H1 (cell line): ENCODE data around the gene RBCK1. TPM values are rescaled to one million over a fixed set of nuclear protein-coding genes. Genes with fewer than 3 reads are reported as not detected.

Experiments used
- CTCF ChIA-PET: fragments of 300-600 bp; sonication (Branson Sonifier 250); formaldehyde crosslinking; loops from one replicate; lab custom pipeline; 2021; ENCODE audit not compliant: partially characterized antibody; lab: Charles Lee
- POLR2A ChIA-PET: fragments of 300-600 bp; sonication (Branson Sonifier 250); formaldehyde crosslinking; loops from one replicate; lab custom pipeline; 2021; ENCODE audit warnings: inconsistent platforms; ENCODE audit not compliant: partially characterized antibody; lab: Charles Lee
- DNase-seq, 2 experiments: peaks; one replicate each; pipeline versions ENCODE4 v3.0.0 to v3.0.0-alpha.2; 2010 to 2022; ENCODE audit warnings: low spot score in 2 of 2, low read depth in 1 of 2, mixed read lengths in 1 of 2
- FAIRE-seq: peaks from 2 replicates; lab custom pipeline; 2011; peaks lifted over from hg19 to GRCh38; lab: Jason Lieb, UNC
- H2AFZ ChIP-seq: 2 replicates; pipeline ENCODE4 v1.8.1; 2012; ENCODE audit warnings: low read length, inconsistent platforms
- H2AK5ac ChIP-seq: 2 replicates; pipeline ENCODE4 v1.6.1; 2013; ENCODE audit warnings: low read depth, low read length
- H2BK120ac ChIP-seq: replicated peaks from 2 replicates; pipeline ENCODE3; 2013; ENCODE audit warnings: low read depth, low read length, inconsistent platforms
- H2BK12ac ChIP-seq: 2 replicates; pipeline ENCODE4 v1.6.1; 2013; ENCODE audit warnings: low read depth, low read length
- H2BK15ac ChIP-seq: 2 replicates; pipeline ENCODE4 v1.6.1; 2013; ENCODE audit warnings: low read length
- H2BK20ac ChIP-seq: 2 replicates; pipeline ENCODE4 v1.6.1; 2013; ENCODE audit warnings: low read length
- H2BK5ac ChIP-seq: 2 replicates; pipeline ENCODE4 v1.6.1; 2013; ENCODE audit warnings: low read depth, low read length
- H3K14ac ChIP-seq: 2 replicates; pipeline ENCODE4 v1.6.1; 2013; ENCODE audit warnings: inconsistent platforms; ENCODE audit not compliant: insufficient read length
- H3K18ac ChIP-seq: 2 replicates; pipeline ENCODE4 v1.6.1; 2013; ENCODE audit warnings: low read length; ENCODE audit errors: extremely low read depth
- H3K23ac ChIP-seq: 2 replicates; pipeline ENCODE4 v1.6.1; 2013; ENCODE audit warnings: inconsistent platforms; ENCODE audit not compliant: insufficient read length
- H3K23me2 ChIP-seq: 2 replicates; pipeline ENCODE4 v1.6.1; 2013; ENCODE audit warnings: low read depth, low read length
- H3K27ac ChIP-seq: 2 replicates; pipeline ENCODE4 v1.6.1; 2011; ENCODE audit warnings: low read depth, low read length, inconsistent platforms
- H3K27me3 ChIP-seq, 4 experiments: replicated peaks in 1 of 4; 1 replicate in 1 of 4; 2 replicates in 3 of 4; pipeline versions ENCODE4 v1.6.1 to v1.8.1; 2011 to 2013; ENCODE audit warnings: low read length in 3 of 4, mild to moderate bottlenecking in 3 of 4, inconsistent platforms in 2 of 4, mixed read lengths in 2 of 4, moderate library complexity in 1 of 4; ENCODE audit not compliant: control insufficient read depth in 3 of 4, insufficient read depth in 3 of 4; ENCODE audit errors: extremely low read depth in 1 of 4
- H3K36me3 ChIP-seq, 4 experiments: 2 replicates each; pipeline versions ENCODE4 v1.6.1 to v1.8.1; 2011 to 2013; ENCODE audit warnings: mild to moderate bottlenecking in 4 of 4, low read length in 3 of 4, moderate library complexity in 2 of 4, control low read depth in 1 of 4, inconsistent platforms in 1 of 4; ENCODE audit not compliant: insufficient read depth in 4 of 4, control insufficient read depth in 2 of 4
- H3K4ac ChIP-seq: replicated peaks from 2 replicates; pipeline ENCODE3; 2013; ENCODE audit warnings: low read length, low read depth, mixed read lengths, inconsistent platforms; ENCODE audit not compliant: insufficient read length
- H3K4me1 ChIP-seq, 4 experiments: replicated peaks in 1 of 4; 1 replicate in 1 of 4; 2 replicates in 3 of 4; pipeline versions ENCODE4 v1.6.1 to v1.8.1; 2011 to 2013; ENCODE audit warnings: low read length in 3 of 4, inconsistent platforms in 2 of 4, mixed read lengths in 1 of 4; ENCODE audit not compliant: insufficient read depth in 4 of 4, control insufficient read depth in 3 of 4
- H3K4me2 ChIP-seq, 2 experiments: 2 replicates each; pipeline versions ENCODE4 v1.6.1 to v1.8.1; 2011 to 2013; ENCODE audit warnings: low read depth in 2 of 2, low read length in 2 of 2, control low read depth in 1 of 2, inconsistent platforms in 1 of 2, mild to moderate bottlenecking in 1 of 2; ENCODE audit not compliant: insufficient read depth in 1 of 2
- H3K4me3 ChIP-seq, 4 experiments: fragments of 200-600, 300-600 bp in 1 of 4; sonication (generic), shearing (Covaris generic), sonication (Bioruptor Twin) in 1 of 4; 2 replicates each; pipeline versions ENCODE4 v1.5.1 to v1.8.1; 2011 to 2016; ENCODE audit warnings: low read length in 4 of 4, low read depth in 3 of 4, control low read depth in 2 of 4, inconsistent platforms in 2 of 4, mild to moderate bottlenecking in 2 of 4, mixed read lengths in 1 of 4, moderate library complexity in 1 of 4; ENCODE audit not compliant: insufficient read depth in 2 of 4; ENCODE audit errors: extremely low read depth in 1 of 4
- H3K56ac ChIP-seq: replicated peaks from 2 replicates; pipeline ENCODE3; 2013; ENCODE audit warnings: low read depth, mild to moderate bottlenecking, mixed read lengths, low read length, inconsistent platforms; ENCODE audit not compliant: insufficient read length
- H3K79me1 ChIP-seq: 2 replicates; pipeline ENCODE4 v1.6.1; 2013; ENCODE audit warnings: low read depth, low read length, control low read depth
- H3K79me2 ChIP-seq, 2 experiments: 2 replicates each; pipeline versions ENCODE4 v1.6.1 to v1.8.1; 2012 to 2013; ENCODE audit warnings: low read length in 2 of 2, mild to moderate bottlenecking in 2 of 2, inconsistent platforms in 1 of 2; ENCODE audit not compliant: insufficient read depth in 2 of 2, control insufficient read depth in 1 of 2
- H3K9ac ChIP-seq, 4 experiments: replicated peaks in 1 of 4; 1 replicate in 1 of 4; 2 replicates in 3 of 4; pipeline versions ENCODE4 v1.6.1 to v1.8.1; 2011 to 2013; ENCODE audit warnings: low read depth in 3 of 4, low read length in 3 of 4, control low read depth in 2 of 4, mild to moderate bottlenecking in 2 of 4, moderate library complexity in 2 of 4, inconsistent platforms in 1 of 4; ENCODE audit errors: extremely low read depth in 1 of 4
- H3K9me3 ChIP-seq, 2 experiments: 2 replicates each; pipeline versions ENCODE4 v1.6.1 to v1.8.1; 2012 to 2013; ENCODE audit warnings: mild to moderate bottlenecking in 2 of 2, moderate library complexity in 2 of 2, control low read depth in 1 of 2, inconsistent platforms in 1 of 2, low read depth in 1 of 2, low read length in 1 of 2, mixed read lengths in 1 of 2; ENCODE audit not compliant: insufficient read depth in 2 of 2
- H4K20me1 ChIP-seq, 2 experiments: replicated peaks in 1 of 2; 2 replicates each; pipeline versions ENCODE3 to v1.8.1; 2011 to 2013; ENCODE audit warnings: inconsistent platforms in 2 of 2, low read length in 2 of 2, mild to moderate bottlenecking in 1 of 2; ENCODE audit not compliant: insufficient read depth in 2 of 2, control insufficient read depth in 1 of 2
- H4K5ac ChIP-seq: 2 replicates; pipeline ENCODE4 v1.6.1; 2013; ENCODE audit warnings: low read length, low read depth, mixed read lengths, inconsistent platforms; ENCODE audit not compliant: insufficient read length
- H4K8ac ChIP-seq: 2 replicates; pipeline ENCODE4 v1.8.0; 2013; ENCODE audit warnings: mild to moderate bottlenecking, moderate library complexity, low read length, inconsistent platforms; ENCODE audit not compliant: insufficient read depth; ENCODE audit errors: extremely low read depth
- H4K91ac ChIP-seq: replicated peaks from 2 replicates; pipeline ENCODE3; 2013; ENCODE audit warnings: low read length, mixed read lengths, inconsistent platforms; ENCODE audit not compliant: insufficient read length
- BACH1 ChIP-seq: IDR thresholded peaks from 2 replicates; pipeline ENCODE4 v1.6.1; 2012; ENCODE audit warnings: low read length, improper control_type of control experiment
- CEBPB ChIP-seq: IDR thresholded peaks from 2 replicates; pipeline ENCODE4 v1.6.1; 2012; ENCODE audit warnings: low read depth, low read length
- MAFK ChIP-seq: IDR thresholded peaks from 2 replicates; pipeline ENCODE4 v1.6.1; 2012; ENCODE audit warnings: low read depth, mild to moderate bottlenecking, improper control_type of control experiment, low read length
- POLR2A ChIP-seq, 2 experiments: IDR thresholded peaks; 1 replicate in 1 of 2; 2 replicates in 1 of 2; pipeline ENCODE4 v1.6.1; 2011; ENCODE audit warnings: low read depth in 2 of 2, low read length in 2 of 2, mild to moderate bottlenecking in 2 of 2; ENCODE audit errors: control extremely low read depth in 1 of 2
- SUZ12 ChIP-seq: fragments of 200-600 bp; sonication (generic); IDR thresholded peaks from 2 replicates; pipeline ENCODE4 v1.6.1; 2012; ENCODE audit warnings: mild to moderate bottlenecking, inconsistent platforms, low read length, moderate library complexity, mixed read lengths
- WGBS, 2 experiments: shearing (Covaris generic) in 1 of 2; methylation state at CpG; one replicate each; pipeline versions ENCODE4 v1.1.6 to v1.1.7; 2013 to 2015; ENCODE audit warnings: low lambda C conversion rate in 2 of 2, mixed read lengths in 2 of 2, inconsistent platforms in 1 of 2, low coverage in 1 of 2, missing lambda C conversion rate in 1 of 2; ENCODE audit not compliant: insufficient replicate concordance in 2 of 2, insufficient coverage in 1 of 2, insufficient read length in 1 of 2; ENCODE audit errors: extremely low coverage in 1 of 2, missing lambda C conversion rate in 1 of 2; 5-methylcytosine and 5-hydroxymethylcytosine counted together
- polyA plus RNA-seq, 7 experiments: library from polyadenylated mRNA; depleted of rRNA in 3 of 7; stranded (reverse) in 5 of 7; unstranded in 2 of 7; fragments of >200 nt in 5 of 7; fragments of 200-250 nt in 2 of 7; gene quantifications; 1 replicate in 5 of 7; 2 replicates in 1 of 7; 4 replicates in 1 of 7; pipeline versions ENCODE4 v1.2.1 to v1.2.3, GENCODE V29; 2011 to 2013; ENCODE audit warnings: missing spikeins in 2 of 7, mixed read lengths in 2 of 7
- total RNA-seq: library from RNA; stranded (reverse); fragmentation: NEBNext Ultra II Directional; extraction: Animal tissue kit (Norgen Biotek cat#: 25700); gene quantifications from 2 replicates; pipeline ENCODE4 v1.2.1, GENCODE V29; 2021

The RBCK1 gene
- total and polyA plus RNA-seq, 2 of the 8 experiments (the other 6 are each of a cell fraction or from before 2014, with no cell fraction given) = 43.1 to 54.7 TPM

DNA sequence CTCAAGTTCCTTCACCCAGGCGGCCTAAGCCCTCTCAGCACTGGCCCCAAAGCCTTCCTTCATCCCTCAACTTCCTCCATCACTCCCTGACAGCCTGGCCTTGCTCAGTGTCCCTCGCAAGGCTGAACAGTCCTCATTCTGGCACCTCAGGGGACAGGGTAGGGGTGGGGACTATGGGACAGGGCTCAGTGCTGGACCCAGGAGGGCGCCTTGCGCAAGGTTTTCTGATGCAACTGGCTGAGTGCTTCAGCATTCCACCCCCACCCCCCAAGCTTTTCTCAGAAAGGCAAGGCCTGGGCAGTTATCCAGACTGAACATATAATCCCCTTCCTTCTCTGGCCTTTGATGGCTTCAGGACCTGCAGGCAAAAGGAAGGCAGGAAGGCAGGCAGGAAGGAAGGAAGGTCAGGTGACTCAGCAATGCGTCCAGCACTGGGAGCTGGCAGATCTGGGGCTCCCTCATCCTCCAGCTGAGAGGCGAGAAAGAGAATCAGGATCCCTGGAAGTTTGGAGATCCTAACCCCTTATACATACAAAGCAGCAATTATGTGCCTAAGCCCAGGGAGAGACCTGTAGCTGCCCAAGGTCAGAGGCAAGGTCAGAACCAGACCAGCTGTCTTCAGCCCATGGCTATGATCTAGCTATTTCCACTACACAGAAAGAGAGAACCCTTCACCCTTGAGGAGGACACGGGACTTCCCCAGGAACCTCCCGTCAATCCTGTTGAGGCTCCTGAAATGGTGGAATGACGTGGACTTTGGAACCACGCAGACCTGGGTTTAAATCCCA lies 36.1 kb upstream of the RBCK1 start:
- FAIRE-seq (no peak), DNase-seq (no peak)
- whole genome bisulfite sequencing, 2 experiments = 86% methylated on average over 10 of the region's 10 CpGs; no CpG with 5 or more reads in 1 of the 2 experiments
- Histone ChIP-seq H3K14ac (no peak overlapping the region), H3K4me1 (peaks cover 0 to 5% (median 0%) of the 10 kb centered on the region in 4 experiments; a peak in 2 of 7 replicates), H2AK5ac (peak overlapping the region; percentile 89), H3K27me3 (no peaks in the 10 kb centered on the region; a peak in 1 of 7 replicates), H2BK12ac (peak overlapping the region; percentile 70), H2AFZ (peak overlapping the region; percentile 67; the same call in 1 of the 2 replicates), H2BK20ac (peak overlapping the region; percentile 88; the same call in 1 of the 2 replicates), H4K8ac (no peak overlapping the region), H3K4ac (no peak overlapping the region), H3K4me2 (no peak overlapping the region; a peak in 1 of 4 replicates), H3K79me2 (no peaks in the 10 kb centered on the region; a peak in 1 of 4 replicates), H4K20me1 (no peaks in the 10 kb centered on the region), H3K9ac (peak overlapping the region in 1 of 4 experiments; percentile 4; a peak in 1 of 7 replicates), H3K36me3 (no peaks in the 10 kb centered on the region; a peak in 1 of 8 replicates), H4K91ac (peak overlapping the region; percentile 51), H3K23me2 (no peaks in the 10 kb centered on the region), H2BK120ac (no peak overlapping the region), H3K27ac (no peak overlapping the region), H3K56ac (no peak overlapping the region), H4K5ac (peak overlapping the region; percentile 9), H3K18ac (peak overlapping the region; percentile 79), H3K79me1 (no peaks in the 10 kb centered on the region), H2BK5ac (peak overlapping the region; percentile 82), H3K4me3 (no peak overlapping the region), H3K23ac (no peak overlapping the region), H3K9me3 (no peaks in the 10 kb centered on the region), H2BK15ac (peak overlapping the region; percentile 54; the same call in 1 of the 2 replicates)
- POLR2A ChIA-PET = interaction anchor here (0.8 to 14.7 kb wide), 5 partner anchors 9 to 46 kb away, joined by 3 to 172 read pairs (median 6); partner anchors contain the start of genes SOX12 and TRIB3
- TF ChIP-seq BACH1 (no peak), CEBPB (peak; percentile 84), SUZ12 (no peak), POLR2A (IDR thresholded peaks at IDR 0.05; ENCODE audit: control extremely low read depth in 1 of 2, low read depth in 2 of 2, low read length in 2 of 2) (no peak), MAFK (no peak)
- CTCF ChIA-PET = interaction anchor here (0.7 to 4.9 kb wide), 13 partner anchors 10 to 302 kb away, joined by 3 to 41 read pairs (median 3); no protein-coding TSS in a partner anchor
